Left ventricle myocardium superior (tissue), 1 donor: ENCODE results near the gene APOL1. TPM values are rescaled to one million over a fixed set of nuclear protein-coding genes. Genes with fewer than 3 reads are reported as not detected.
"Not testable (repeated sequence)": the region's sequence is repeated elsewhere in the genome, so short reads cannot be mapped to it uniquely, and the experiment has no call there.

Source experiments
- ATAC-seq: fragments of 200-7000 bp; cut with Tn5 transposase; one replicate; pipeline ENCODE4 v1.9.1; 2020; ENCODE audit warnings: mild to moderate bottlenecking, moderate library complexity
- DNase-seq: peaks from one replicate; pipeline ENCODE4 v3.0.0-alpha.2; 2020
- intact Hi-C: fragments of 100-400 bp; cut with micrococcal nuclease; formaldehyde crosslinking; loops from one replicate; pipeline ENCODE4 v1.11.0; 2022
- long read RNA-seq: library from polyadenylated mRNA; unstranded; transcript quantifications from one replicate; pipeline ENCODE4 v2.0.0, GENCODE V29; 2021
- total RNA-seq: library from RNA; stranded (reverse); fragmentation: NEBNext Ultra II Directional; extraction: Animal tissue kit (Norgen Biotek cat#: 25700); gene quantifications from one replicate; pipeline ENCODE4 v1.2.1, GENCODE V29; 2021
- donor health status: DM: no; HTN: yes; CAD: no; lungs with severe emphysema.

APOL1 gene, protein sequence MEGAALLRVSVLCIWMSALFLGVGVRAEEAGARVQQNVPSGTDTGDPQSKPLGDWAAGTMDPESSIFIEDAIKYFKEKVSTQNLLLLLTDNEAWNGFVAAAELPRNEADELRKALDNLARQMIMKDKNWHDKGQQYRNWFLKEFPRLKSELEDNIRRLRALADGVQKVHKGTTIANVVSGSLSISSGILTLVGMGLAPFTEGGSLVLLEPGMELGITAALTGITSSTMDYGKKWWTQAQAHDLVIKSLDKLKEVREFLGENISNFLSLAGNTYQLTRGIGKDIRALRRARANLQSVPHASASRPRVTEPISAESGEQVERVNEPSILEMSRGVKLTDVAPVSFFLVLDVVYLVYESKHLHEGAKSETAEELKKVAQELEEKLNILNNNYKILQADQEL
- total RNA-seq: 17.6 TPM
- long read RNA-seq, partial matches to known transcripts: 0 of 9 reads
- long read RNA-seq, other reads (novel, unspliced or antisense): 7 of 9 reads

DNA sequence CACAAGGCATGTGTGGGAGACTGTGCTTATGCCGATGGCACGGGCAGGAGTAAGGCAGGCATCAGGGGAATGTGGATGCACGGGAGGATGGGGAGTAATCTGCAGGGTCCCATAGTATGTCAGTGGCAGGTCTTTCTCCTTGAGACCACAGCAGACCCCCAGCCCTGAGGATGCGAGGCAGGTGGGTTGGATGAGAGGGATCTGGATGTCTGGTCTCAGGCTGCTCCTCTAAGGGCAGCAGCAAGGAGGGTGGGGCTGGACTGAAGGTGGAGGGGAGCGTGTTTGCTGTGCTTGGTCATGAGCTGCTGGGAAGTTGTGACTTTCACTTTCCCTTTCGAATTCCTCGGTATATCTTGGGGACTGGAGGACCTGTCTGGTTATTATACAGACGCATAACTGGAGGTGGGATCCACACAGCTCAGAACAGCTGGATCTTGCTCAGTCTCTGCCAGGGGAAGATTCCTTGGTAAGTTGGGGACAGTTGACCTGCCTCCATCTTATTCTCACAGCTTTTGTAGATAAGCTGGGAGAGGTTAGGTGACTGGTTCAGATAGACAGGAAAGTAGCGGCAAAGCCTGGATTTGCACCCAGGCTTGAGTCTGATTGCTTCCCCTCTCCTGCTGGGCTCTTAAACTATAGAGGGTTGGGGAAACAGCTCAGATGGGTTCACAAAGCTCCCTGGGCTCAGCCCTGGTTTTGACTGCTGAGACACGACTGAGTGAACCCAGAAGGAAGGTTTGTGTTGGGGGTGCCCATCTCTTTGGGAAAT is at the start of gene APOL1:
APOL1 (plus strand) TSS at position 380 of the 769 bp plus-strand sequence. CDS start 1,823 bp downstream, outside the sequence.
- intact Hi-C loops: no loop called here

DNA sequence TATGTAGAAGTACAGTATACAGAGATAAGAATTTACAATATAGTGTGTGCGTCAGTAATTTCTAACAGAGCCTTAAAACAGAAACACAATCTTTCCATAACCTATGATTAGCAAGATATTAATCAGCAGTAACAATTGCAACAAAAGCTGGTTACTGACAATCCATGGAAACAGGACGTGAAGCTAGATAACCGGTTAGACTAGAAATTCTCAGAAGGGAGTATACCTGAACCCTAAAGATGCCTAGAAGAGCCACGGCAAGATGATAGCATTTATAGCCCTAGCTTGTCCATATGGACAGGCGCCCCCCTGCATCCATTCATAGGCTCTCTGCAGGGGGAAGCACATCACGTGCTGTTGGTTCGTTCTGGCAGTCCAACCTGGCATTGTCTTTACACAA is 49.5 kb upstream of the APOL1 start:
- ATAC-seq, DNase-seq, intact Hi-C loops: not testable (repeated sequence)

More for the DNA sequence above, at the start of gene APOL1:
- ATAC-seq: peak; percentile 62
- peak; percentile 43 for DNase-seq

- ATAC-seq (no peak), DNase-seq (no peak)
- intact Hi-C loops: no loop called here
These were observed 48.8 kb upstream of the APOL1 start for GRCh38 chr22:36204001-36204631.

DNA sequence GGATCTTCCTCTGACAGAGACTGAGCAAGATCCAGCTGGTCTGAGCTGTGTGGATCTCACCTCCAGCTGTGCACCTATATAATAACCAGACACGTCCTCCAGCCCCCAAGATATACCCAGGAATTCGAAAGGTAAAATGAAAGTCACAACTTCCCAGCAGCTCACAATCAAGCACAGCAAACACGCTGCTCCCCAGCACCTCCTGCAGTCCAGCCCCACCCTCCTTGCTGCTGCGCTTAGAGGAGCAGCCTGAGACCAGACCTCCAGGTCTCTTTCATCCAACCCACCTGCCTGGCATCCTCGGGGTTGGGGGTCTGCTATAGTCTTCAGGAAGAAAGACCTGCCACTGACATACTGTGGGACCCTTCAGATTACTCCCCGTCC is 48.3 kb upstream of the APOL1 start:
- no peak for DNase-seq
- intact Hi-C loops: no loop called here
- ATAC-seq: no peak

DNA sequence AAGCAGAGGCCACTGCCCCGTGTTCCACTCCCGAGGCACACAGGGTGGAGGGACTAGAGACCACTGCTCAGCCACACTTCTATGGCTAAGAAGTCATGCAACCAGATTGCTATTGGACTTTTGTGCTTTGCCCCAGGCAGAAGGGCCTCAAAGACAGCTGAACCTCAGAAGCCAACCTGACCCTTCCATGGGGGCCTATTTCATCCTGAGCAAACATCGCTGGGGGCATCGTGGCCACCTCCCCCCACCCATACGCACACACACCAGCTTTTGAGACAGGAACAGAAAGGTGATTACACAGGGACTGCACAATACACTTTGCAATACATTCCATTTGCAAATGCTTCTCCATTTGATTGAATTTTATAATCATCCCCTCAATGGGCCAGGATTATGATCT is 47.4 kb upstream of the APOL1 start:
- intact Hi-C loops, ATAC-seq, DNase-seq: not testable (repeated sequence)

- ATAC-seq (no peak), DNase-seq (no peak)
- intact Hi-C loops: no loop called here
These were observed 46.7 kb upstream of the APOL1 start for GRCh38 chr22:36206255-36206654.

GRCh38 chr22:36208162-36208765 is 44.7 kb upstream of the APOL1 start:
- ATAC-seq (no peak), DNase-seq (no peak)
- intact Hi-C loops: no loop called here

- intact Hi-C loops: no loop called here
- ATAC-seq (no peak), DNase-seq (no peak)
These were observed 44.0 kb upstream of the APOL1 start for GRCh38 chr22:36208914-36209313.

- ATAC-seq, DNase-seq, intact Hi-C loops: not testable (repeated sequence)
These were observed 43.4 kb upstream of the APOL1 start for GRCh38 chr22:36209488-36209908.

GRCh38 chr22:36210224-36210623 is 42.7 kb upstream of the APOL1 start:
- DNase-seq: no peak
- intact Hi-C loops: no loop called here
- no peak for ATAC-seq

DNA sequence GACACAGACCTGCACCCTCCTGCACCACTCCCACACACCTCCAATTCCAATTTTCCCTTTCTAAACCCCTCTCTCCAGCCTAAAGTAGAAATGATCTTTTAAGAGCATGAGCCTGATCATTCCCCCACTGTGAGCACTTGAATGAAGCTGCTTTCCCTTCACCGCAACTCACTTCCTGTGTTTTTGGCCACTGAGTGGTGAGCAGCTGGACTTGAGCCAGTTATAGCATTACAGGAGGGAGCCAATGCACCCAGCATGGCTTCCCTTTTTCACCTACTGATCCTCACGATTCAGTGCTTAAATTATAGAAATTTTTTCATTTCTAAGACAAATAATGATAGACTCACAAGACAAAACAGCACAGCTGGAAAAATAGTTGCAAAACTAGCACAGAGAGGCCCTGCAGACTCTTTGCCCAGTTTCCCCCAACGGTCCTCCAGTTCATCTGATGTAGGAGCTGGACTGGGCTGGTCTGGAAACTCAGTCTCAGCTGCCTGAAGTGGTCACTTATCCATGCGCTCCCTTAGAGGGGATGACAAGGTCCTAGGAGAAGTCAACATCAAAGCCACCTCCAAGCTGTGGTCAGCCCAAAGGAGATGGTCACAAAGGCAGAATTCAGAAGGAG is 41.6 kb upstream of the APOL1 start:
- peak; percentile 70 for ATAC-seq
- DNase-seq: no peak
- intact Hi-C loops: no loop called here

GRCh38 chr22:36212901-36213300 is 40.0 kb upstream of the APOL1 start:
- DNase-seq (no peak), ATAC-seq (peak; percentile 30)
- intact Hi-C loops: no loop called here

GRCh38 chr22:36213586-36213985 is 39.3 kb upstream of the APOL1 start:
- no peak for DNase-seq
- ATAC-seq: no peak
- intact Hi-C loops: no loop called here

- intact Hi-C loops: no loop called here
- DNase-seq: no peak
- no peak for ATAC-seq
These were observed 37.0 kb upstream of the APOL1 start for GRCh38 chr22:36215981-36216380.

DNA sequence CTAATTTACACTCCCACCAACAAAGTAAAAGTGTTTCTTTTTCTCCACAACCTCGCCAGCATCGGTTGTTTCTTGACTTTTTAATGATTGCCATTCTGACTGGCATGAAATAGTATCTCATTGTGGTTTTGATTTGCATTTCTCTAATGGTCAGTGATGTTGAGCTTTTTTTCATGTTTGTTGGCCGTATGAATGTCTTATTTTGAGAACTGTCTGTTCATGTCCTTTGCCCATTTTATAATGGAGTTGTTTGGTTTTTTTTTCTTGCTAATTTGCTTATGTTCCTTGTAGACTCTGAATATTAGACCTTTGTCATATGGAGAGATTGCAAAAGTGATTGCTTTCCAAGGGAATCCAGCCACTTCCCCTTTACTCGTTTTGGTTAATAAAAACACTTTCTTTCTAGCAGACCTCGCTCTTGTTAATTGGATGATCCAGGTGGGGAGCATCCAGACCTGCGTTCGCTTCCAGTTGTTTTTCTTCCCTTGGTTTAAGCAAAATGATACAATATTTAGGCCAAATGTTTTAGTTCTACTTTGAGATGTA is 34.2 kb upstream of the APOL1 start:
- intact Hi-C loops: no loop called here

DNA sequence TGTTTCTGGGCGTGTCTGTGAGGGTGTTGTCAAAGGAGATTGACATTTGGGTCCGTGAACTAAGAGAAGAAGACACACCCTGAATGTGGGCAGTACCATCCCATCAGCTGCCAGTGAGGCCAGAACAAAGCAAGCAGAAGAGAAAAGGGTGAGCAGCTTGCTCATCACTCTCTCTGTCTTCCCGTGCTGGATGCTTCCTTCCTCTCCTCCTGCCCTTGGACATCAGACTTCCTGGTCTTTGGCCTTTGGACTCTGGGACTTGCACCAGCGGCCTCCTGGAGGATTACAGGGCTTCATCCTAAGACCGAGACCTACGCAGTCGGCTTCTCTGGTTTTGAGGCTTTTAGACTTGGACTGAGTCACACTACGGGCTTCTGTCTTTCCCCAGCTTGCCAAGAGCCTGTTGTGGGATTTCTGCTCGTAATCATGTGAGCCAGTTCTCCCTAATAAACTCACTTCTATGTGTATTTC is 32.4 kb upstream of the APOL1 start:
- peak; percentile 36 for ATAC-seq
- intact Hi-C loops: no loop called here

More for the DNA sequence above, 34.2 kb upstream of the APOL1 start:
- ATAC-seq (no peak), DNase-seq (no peak)

GRCh38 chr22:36221799-36222751 is 30.9 kb upstream of the APOL1 start:
- peak; percentile 65 for DNase-seq
- intact Hi-C loops: no loop called here
- peak; percentile 62 for ATAC-seq

More for the DNA sequence above, 32.4 kb upstream of the APOL1 start:
- DNase-seq: no peak
